BLaER1 (cell line): Measurements from ENCODE around the gene C11orf54.

Experiments used
- H3K27ac ChIP-seq: shearing (Covaris generic); formaldehyde crosslinking; 2 replicates; pipeline ENCODE4 v1.8.1; 2022
- H3K27me3 ChIP-seq: shearing (Covaris generic); formaldehyde crosslinking; 2 replicates; pipeline ENCODE4 v1.8.1; 2022
- H3K36me3 ChIP-seq: shearing (Covaris generic); formaldehyde crosslinking; 2 replicates; pipeline ENCODE4 v1.8.1; 2022
- H3K4me1 ChIP-seq: shearing (Covaris generic); formaldehyde crosslinking; 2 replicates; pipeline ENCODE4 v1.8.1; 2022
- H3K4me2 ChIP-seq: shearing (Covaris generic); formaldehyde crosslinking; 2 replicates; pipeline ENCODE4 v1.8.1; 2022
- H3K4me3 ChIP-seq: shearing (Covaris generic); formaldehyde crosslinking; 2 replicates; pipeline ENCODE4 v1.8.1; 2022
- H3K9ac ChIP-seq: shearing (Covaris generic); formaldehyde crosslinking; 2 replicates; pipeline ENCODE4 v1.8.1; 2022
- H3K9me3 ChIP-seq: shearing (Covaris generic); formaldehyde crosslinking; 2 replicates; pipeline ENCODE4 v1.8.1; 2022
- H4K20me1 ChIP-seq: shearing (Covaris generic); formaldehyde crosslinking; 2 replicates; pipeline ENCODE4 v1.8.1; 2022
- Cebpa-rat ChIP-seq: shearing (Covaris generic); IDR thresholded peaks from 2 replicates; pipeline ENCODE4 v1.8.1; 2022

The C11orf54 gene

DNA sequence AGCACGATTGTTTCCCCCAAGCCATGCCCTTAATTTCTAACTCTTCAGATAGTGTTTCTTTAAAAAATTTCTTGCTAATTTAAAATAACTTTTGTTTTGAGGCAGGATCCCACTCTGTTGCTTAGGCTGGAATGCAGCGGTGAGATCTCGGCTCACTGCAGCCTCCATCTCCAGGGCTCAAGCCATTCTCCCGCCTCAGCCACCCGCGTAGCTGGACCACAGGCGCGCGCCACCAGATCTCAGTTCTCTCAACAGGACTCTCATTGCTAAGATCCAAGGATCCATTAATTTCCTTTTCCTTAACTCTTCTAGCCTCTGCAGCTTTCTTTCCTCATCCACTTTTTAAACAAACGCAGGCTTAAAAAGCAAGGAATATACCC, 42.3 kb downstream of the C11orf54 start:
- Histone ChIP-seq H3K4me3 (peak overlapping the region; percentile 87), H3K36me3 (peaks cover 22% of the 10 kb centered on the region)
- no peak for TF ChIP-seq Cebpa-rat

DNA sequence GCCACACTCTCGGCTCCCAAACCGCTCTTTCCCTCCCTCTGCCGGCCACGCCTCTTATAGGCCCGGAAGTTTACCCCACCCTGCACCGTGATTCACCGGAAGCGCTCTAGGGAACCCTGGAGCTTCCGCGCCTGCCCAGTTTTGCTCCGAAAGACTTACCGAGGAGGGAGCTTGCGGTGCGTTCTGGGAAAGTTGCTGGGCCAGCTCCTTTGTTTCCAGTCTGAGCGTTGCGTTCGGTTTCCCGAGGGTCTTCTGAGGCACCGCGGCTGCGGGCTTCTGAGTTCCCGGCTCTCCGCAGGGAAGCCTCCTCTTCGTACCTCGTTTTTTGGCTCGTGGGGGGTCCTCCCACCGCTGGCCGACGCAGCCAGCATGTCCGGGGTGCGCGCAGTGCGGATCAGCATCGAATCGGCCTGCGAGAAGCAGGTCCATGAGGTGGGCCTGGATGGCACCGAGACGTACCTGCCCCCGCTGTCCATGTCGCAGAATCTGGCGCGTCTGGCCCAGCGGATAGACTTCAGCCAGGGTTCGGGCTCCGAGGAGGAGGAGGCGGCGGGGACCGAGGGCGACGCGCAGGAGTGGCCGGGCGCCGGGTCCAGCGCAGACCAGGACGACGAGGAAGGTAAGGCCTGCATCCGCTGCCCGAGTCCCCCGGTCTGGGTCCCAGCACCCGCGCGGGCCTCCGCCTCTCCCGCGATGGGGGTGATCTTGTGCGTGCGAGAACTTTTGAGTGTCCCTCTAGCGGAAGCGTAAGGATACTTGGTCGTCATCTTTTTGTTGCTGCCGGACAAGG, 42.9 kb downstream of the C11orf54 start, which contains the start of gene MED17:
TSS of gene MED17 (plus strand) at position 138 of the 790 bp plus-strand sequence. CDS start at position 370, 232 bp downstream.
- Histone ChIP-seq H3K4me1 (peaks cover 35% of the 10 kb centered on the region), H4K20me1 (peaks cover 50% of the 10 kb centered on the region), H3K4me2 (peak within 1 kb of the TSS; percentile 95), H3K27ac (peak within 1 kb of the TSS; percentile 98), H3K9me3 (no peaks in the 10 kb centered on the region), H3K9ac (peak within 1 kb of the TSS; percentile 99), H3K4me3 (peak within 1 kb of the TSS; percentile 87), H3K27me3 (no peaks in the 10 kb centered on the region), H3K36me3 (peaks cover 28% of the 10 kb centered on the region)
- no peak for TF ChIP-seq Cebpa-rat

More for the DNA sequence above, 42.3 kb downstream of the C11orf54 start:
- H3K27ac ChIP-seq = peak overlapping the region; percentile 98
- H3K4me2 ChIP-seq = peak overlapping the region; percentile 65
- H3K27me3 ChIP-seq = no peaks in the 10 kb centered on the region
- peak overlapping the region; percentile 99 for H3K9ac ChIP-seq
- H3K9me3 ChIP-seq = no peaks in the 10 kb centered on the region
- peaks cover 44% of the 10 kb centered on the region for H4K20me1 ChIP-seq
- H3K4me1 ChIP-seq = peaks cover 35% of the 10 kb centered on the region

DNA sequence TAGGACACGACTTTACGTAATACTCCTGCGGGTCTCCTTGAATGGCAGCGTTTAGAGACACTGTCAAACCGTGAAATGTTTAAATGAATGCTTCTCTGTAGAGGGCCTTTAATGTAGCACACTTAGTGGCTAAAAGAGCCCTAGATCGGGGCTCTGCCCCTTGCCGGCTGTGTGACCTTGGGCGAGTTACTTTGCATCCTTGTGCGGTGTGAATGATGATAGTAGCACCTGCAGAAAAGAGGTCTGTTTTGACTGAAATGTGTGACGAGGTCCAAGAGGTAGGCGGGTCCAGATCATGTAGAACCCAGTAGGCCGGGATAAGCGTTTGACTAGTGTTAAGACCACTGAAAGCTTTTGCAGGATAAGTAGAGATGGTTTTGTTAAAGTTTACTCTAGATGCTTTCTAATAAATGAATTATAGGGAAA, 43.5 kb downstream of the C11orf54 start:
- H3K9ac ChIP-seq = peak overlapping the region; percentile 99
- H4K20me1 ChIP-seq = peaks cover 56% of the 10 kb centered on the region
- peak overlapping the region; percentile 87 for H3K4me3 ChIP-seq
- H3K36me3 ChIP-seq = peaks cover 34% of the 10 kb centered on the region
- H3K27ac ChIP-seq = peak overlapping the region; percentile 98
- no peak for TF ChIP-seq Cebpa-rat
- H3K4me1 ChIP-seq = peaks cover 35% of the 10 kb centered on the region
- H3K9me3 ChIP-seq = no peaks in the 10 kb centered on the region
- no peaks in the 10 kb centered on the region for H3K27me3 ChIP-seq
- peak overlapping the region; percentile 95 for H3K4me2 ChIP-seq

DNA sequence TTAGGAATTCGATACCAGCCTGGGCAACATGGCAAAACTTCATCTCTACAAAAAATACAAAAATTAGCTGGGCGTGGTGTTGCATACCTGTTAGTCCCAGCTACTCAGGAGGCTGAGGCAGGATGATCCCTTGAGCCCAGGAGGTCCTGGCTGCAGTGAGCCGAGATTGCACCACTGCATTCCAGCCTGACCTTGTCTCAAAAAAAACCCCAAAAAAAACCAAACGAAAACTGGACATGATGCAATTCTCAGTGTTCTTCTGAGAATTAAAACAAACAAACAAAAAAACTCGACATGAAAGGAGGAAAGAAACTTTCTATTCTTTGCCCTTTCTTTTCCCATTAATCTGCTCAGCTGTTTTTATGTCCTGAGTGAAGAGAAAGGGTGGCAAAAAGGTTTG, 50.0 kb downstream of the C11orf54 start:
- no peaks in the 10 kb centered on the region for H3K27me3 ChIP-seq
- H4K20me1 ChIP-seq = peaks cover 98% of the 10 kb centered on the region
- no peaks in the 10 kb centered on the region for H3K9me3 ChIP-seq
- peaks cover 12% of the 10 kb centered on the region for H3K4me1 ChIP-seq
- TF ChIP-seq Cebpa-rat = no peak
- no peak overlapping the region for H3K4me3 ChIP-seq
- no peak overlapping the region for H3K9ac ChIP-seq
- no peak overlapping the region for H3K27ac ChIP-seq
- H3K4me2 ChIP-seq = no peak overlapping the region
- H3K36me3 ChIP-seq = peaks cover 98% of the 10 kb centered on the region

DNA sequence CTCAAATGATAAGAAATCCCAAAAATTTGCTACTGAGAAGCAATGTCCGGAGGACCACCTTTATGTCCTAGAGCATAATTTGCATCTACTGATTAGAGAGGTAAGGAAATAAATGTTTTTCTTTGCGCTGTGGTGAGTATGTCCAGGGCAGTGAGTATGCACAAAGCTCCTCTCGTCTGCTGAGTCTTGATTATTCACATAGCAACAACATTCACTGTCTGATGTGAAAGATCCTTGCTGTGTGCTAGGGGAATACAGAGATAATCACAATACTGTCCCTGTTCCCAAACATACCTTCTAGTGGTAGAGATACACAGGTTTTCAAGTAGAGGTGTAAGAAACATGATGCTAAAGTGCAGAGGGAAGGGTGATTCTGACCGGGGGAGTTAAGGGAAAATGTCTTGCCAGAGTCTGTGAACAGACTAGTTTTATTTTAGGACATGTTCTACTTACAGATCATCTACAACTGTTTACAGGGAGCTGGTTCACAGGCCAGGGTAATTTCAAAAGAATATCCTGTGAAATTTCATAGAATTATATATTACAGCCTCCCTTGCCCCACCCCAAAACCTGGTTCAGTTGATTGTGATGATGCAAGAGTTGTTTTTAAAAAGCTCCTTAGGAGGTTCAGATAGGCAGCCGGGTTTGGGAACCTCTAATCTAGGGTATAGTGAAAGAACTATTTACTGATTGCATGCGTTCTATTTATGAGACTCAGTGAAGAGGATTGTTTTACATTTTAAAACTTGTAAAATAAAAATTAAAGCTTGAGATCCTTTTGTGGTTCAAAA, 55.2 kb downstream of the C11orf54 start:
- H3K4me2 ChIP-seq = no peak overlapping the region
- H3K27ac ChIP-seq = no peak overlapping the region
- H3K27me3 ChIP-seq = no peaks in the 10 kb centered on the region
- TF ChIP-seq Cebpa-rat = no peak
- peaks cover 98% of the 10 kb centered on the region for H4K20me1 ChIP-seq
- H3K4me3 ChIP-seq = no peak overlapping the region
- no peak overlapping the region for H3K9ac ChIP-seq
- H3K36me3 ChIP-seq = peaks cover 99% of the 10 kb centered on the region
- no peaks in the 10 kb centered on the region for H3K9me3 ChIP-seq
- no peaks in the 10 kb centered on the region for H3K4me1 ChIP-seq

DNA sequence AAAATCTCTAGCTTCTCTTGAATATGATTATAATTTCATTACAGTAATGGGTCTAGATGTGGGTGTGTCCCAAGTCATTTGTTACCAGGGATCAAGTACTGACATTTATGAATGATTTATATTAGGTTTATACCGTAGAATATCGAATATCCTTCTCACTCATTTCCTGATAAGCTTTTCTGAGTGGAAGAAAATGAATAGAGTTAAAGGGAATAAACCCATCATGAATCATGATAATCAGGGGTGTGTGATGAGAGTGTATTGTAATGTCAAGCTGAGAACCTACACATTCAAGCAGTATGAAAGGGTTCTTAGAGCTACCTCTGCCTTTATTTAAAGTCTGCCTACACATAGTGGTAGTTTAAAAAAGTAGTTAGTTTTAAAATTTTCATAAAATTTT, 59.9 kb downstream of the C11orf54 start:
- H3K4me2 ChIP-seq = no peak overlapping the region
- no peak overlapping the region for H3K9ac ChIP-seq
- H3K36me3 ChIP-seq = peaks cover 99% of the 10 kb centered on the region
- H3K27me3 ChIP-seq = no peaks in the 10 kb centered on the region
- H3K4me1 ChIP-seq = no peaks in the 10 kb centered on the region
- no peaks in the 10 kb centered on the region for H3K9me3 ChIP-seq
- H4K20me1 ChIP-seq = peaks cover 100% of the 10 kb centered on the region
- H3K4me3 ChIP-seq = no peak overlapping the region
- H3K27ac ChIP-seq = no peak overlapping the region
- TF ChIP-seq Cebpa-rat = no peak

DNA sequence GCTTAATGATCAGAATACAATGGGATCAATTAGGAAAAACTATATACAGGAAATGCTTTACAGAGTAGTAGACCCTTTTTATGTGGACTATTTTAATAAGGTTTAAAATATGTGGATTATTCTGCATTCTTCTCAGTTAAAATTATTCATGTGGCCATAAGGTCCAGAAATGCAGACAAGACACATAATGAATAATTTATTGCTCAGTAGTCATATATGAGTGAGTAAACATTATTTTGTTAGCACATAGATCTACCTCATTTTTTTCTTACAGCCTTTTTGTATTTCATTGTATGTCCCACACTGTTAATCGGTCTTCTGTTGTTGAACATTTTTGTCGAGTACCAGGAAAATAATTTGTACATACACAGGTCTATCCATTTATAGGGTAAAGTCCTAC, 63.4 kb downstream of the C11orf54 start:
- Histone ChIP-seq H3K36me3 (peaks cover 99% of the 10 kb centered on the region), H3K4me3 (no peak overlapping the region), H3K9ac (no peak overlapping the region), H3K4me2 (no peak overlapping the region), H4K20me1 (peaks cover 98% of the 10 kb centered on the region), H3K4me1 (no peaks in the 10 kb centered on the region), H3K27me3 (no peaks in the 10 kb centered on the region), H3K9me3 (no peaks in the 10 kb centered on the region), H3K27ac (no peak overlapping the region)
- no peak for TF ChIP-seq Cebpa-rat

DNA sequence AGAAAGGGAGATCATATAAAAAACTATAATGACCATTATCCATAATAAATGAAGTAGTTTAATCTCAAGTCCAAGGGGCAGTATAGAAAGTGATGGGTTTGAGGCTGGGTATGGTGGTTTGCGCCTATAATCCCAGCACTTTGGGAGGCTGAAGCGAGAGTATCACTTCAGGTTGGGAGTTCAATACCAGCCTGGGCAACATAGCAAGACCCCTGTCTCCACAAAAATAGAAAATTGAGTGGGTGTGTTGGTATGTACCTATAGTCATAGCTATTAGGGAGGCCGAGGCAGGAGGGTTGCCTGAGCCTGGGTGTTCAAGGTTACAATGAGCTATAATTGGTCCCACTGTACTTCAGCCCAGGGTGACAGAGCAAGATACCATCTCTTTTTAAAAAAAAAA, 66.5 kb downstream of the C11orf54 start:
- Histone ChIP-seq H3K36me3 (peaks cover 98% of the 10 kb centered on the region), H3K4me1 (no peaks in the 10 kb centered on the region)

DNA sequence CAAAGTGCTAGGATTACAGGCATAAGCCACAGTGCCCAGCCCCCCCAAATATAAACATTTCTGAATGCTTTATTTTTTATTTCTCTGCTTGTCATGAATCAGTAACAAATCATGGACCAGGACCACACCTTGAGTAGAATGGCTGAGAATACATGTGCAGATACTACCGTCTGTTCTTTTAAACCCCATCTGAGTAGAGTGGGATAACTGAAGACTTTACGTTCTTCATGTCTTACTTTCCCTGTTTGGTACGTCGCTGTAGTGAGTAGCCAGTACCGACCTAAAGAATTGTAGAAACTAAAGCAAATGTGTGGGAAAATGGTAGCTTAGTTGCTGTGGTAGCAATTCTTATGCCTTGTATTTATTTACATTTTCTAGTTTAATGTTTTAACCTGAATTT, 72.5 kb downstream of the C11orf54 start:
- Histone ChIP-seq H3K4me1 (no peaks in the 10 kb centered on the region), H3K4me3 (no peak overlapping the region), H3K9ac (no peak overlapping the region), H3K27ac (no peak overlapping the region), H3K9me3 (no peaks in the 10 kb centered on the region), H3K27me3 (no peaks in the 10 kb centered on the region), H3K4me2 (no peak overlapping the region), H4K20me1 (peaks cover 52% of the 10 kb centered on the region), H3K36me3 (peaks cover 77% of the 10 kb centered on the region)
- no peak for TF ChIP-seq Cebpa-rat

More for the DNA sequence above, 66.5 kb downstream of the C11orf54 start:
- Histone ChIP-seq H3K4me3 (no peak overlapping the region), H3K4me2 (no peak overlapping the region), H3K27ac (no peak overlapping the region), H3K27me3 (no peaks in the 10 kb centered on the region), H3K9ac (no peak overlapping the region), H3K9me3 (no peaks in the 10 kb centered on the region), H4K20me1 (peaks cover 93% of the 10 kb centered on the region)
- no peak for TF ChIP-seq Cebpa-rat
